ENCODE measurements around the gene C5orf24.

Gene C5orf24

GRCh38 chr5:134845852-134846640 lies at the start of gene C5orf24:
TSS of gene C5orf24 (plus strand) at chr5:134845968. CDS start at chr5:134854901, 8,933 bp downstream.
- TF ChIP-seq CTCF (IDR thresholded peaks at IDR 0.05; ENCODE audit: extremely low read depth, insufficient read depth, missing control alignments) = no peak
- in situ Hi-C loops (cut with MboI; ENCODE audit: low pct_unique_long_range_greater_than_20kb, low sequenced_read_pairs, unreplicated experiment) = no loop called here
- peak; percentile 94 for DNase-seq (ENCODE audit: low spot score)

GRCh38 chr5:134798468-134798867 lies 47.3 kb upstream of the C5orf24 start:
- in situ Hi-C loops (cut with MboI; ENCODE audit: low pct_unique_long_range_greater_than_20kb, low sequenced_read_pairs, unreplicated experiment) = no loop called here
- TF ChIP-seq CTCF (IDR thresholded peaks at IDR 0.05; ENCODE audit: extremely low read depth, insufficient read depth, missing control alignments) = no peak
- no peak for DNase-seq (ENCODE audit: low spot score)

GRCh38 chr5:134803821-134804220 lies 41.9 kb upstream of the C5orf24 start:
- in situ Hi-C loops (cut with MboI; ENCODE audit: low pct_unique_long_range_greater_than_20kb, low sequenced_read_pairs, unreplicated experiment) = no loop called here
- no peak for DNase-seq (ENCODE audit: low spot score)
- no peak for TF ChIP-seq CTCF (IDR thresholded peaks at IDR 0.05; ENCODE audit: extremely low read depth, insufficient read depth, missing control alignments)

- in situ Hi-C loops (cut with MboI; ENCODE audit: low pct_unique_long_range_greater_than_20kb, low sequenced_read_pairs, unreplicated experiment) = no loop called here
- TF ChIP-seq CTCF (IDR thresholded peaks at IDR 0.05; ENCODE audit: extremely low read depth, insufficient read depth, missing control alignments) = no peak
- DNase-seq (ENCODE audit: low spot score) = peak; percentile 50
Observed at GRCh38 chr5:134813407-134813806, 32.4 kb upstream of the C5orf24 start.

GRCh38 chr5:134813827-134814226 lies 31.9 kb upstream of the C5orf24 start:
- peak; percentile 38 for DNase-seq (ENCODE audit: low spot score)
- in situ Hi-C loops (cut with MboI; ENCODE audit: low pct_unique_long_range_greater_than_20kb, low sequenced_read_pairs, unreplicated experiment) = no loop called here
- no peak for TF ChIP-seq CTCF (IDR thresholded peaks at IDR 0.05; ENCODE audit: extremely low read depth, insufficient read depth, missing control alignments)

- no peak for DNase-seq (ENCODE audit: low spot score)
- in situ Hi-C loops (cut with MboI; ENCODE audit: low pct_unique_long_range_greater_than_20kb, low sequenced_read_pairs, unreplicated experiment) = no loop called here
- no peak for TF ChIP-seq CTCF (IDR thresholded peaks at IDR 0.05; ENCODE audit: extremely low read depth, insufficient read depth, missing control alignments)
Observed at GRCh38 chr5:134817006-134817405, 28.8 kb upstream of the C5orf24 start.
